NT2/D1 (cell line): Measurements from ENCODE around the gene TEX14.

Experiments used
- DNase-seq: peaks from one replicate; pipeline ENCODE4 v3.0.0-alpha.2; 2011; ENCODE audit warnings: low read depth, low spot score
- H3K27me3 ChIP-seq: 2 replicates; pipeline ENCODE4 v1.6.0; 2011; ENCODE audit warnings: mild to moderate bottlenecking; ENCODE audit not compliant: insufficient read length, insufficient read depth
- H3K36me3 ChIP-seq: 2 replicates; pipeline ENCODE4 v1.6.1; 2011; ENCODE audit warnings: mild to moderate bottlenecking, low read length, mixed read lengths; ENCODE audit not compliant: insufficient read depth, insufficient read length
- H3K4me1 ChIP-seq: 2 replicates; pipeline ENCODE4 v1.5.1; 2011; ENCODE audit not compliant: insufficient read depth, insufficient read length
- H3K4me3 ChIP-seq: 2 replicates; pipeline ENCODE4 v1.5.1; 2011; ENCODE audit warnings: low read depth; ENCODE audit not compliant: insufficient read length
- H3K9ac ChIP-seq: 2 replicates; pipeline ENCODE4 v1.6.0; 2011; ENCODE audit warnings: low read depth; ENCODE audit not compliant: insufficient read length
- H3K9me3 ChIP-seq: 2 replicates; pipeline ENCODE4 v1.5.1; 2011; ENCODE audit warnings: mild to moderate bottlenecking, low read length; ENCODE audit not compliant: insufficient read depth
- SUZ12 ChIP-seq: IDR thresholded peaks from 2 replicates; pipeline ENCODE4 v1.6.1; 2011; ENCODE audit not compliant: insufficient read length, insufficient read depth; ENCODE audit errors: extremely low read depth
- YY1 ChIP-seq: IDR thresholded peaks from 2 replicates; pipeline ENCODE4 v1.6.1; 2011; ENCODE audit not compliant: insufficient read length, insufficient read depth
- ZNF274 ChIP-seq: IDR thresholded peaks from 2 replicates; pipeline ENCODE4 v1.6.1; 2011; ENCODE audit warnings: mild to moderate bottlenecking, low read depth, low read length

The TEX14 gene

GRCh38 chr17:58534331-58534730, 157.5 kb downstream of the TEX14 start:
- H3K4me3 ChIP-seq: no peak overlapping the region
- no peak overlapping the region for H3K9ac ChIP-seq
- H3K4me1 ChIP-seq: peaks cover 13% of the 10 kb centered on the region
- H3K9me3 ChIP-seq: no peaks in the 10 kb centered on the region
- no peak for DNase-seq
- TF ChIP-seq ZNF274 (no peak), SUZ12 (no peak), YY1 (no peak)
- H3K27me3 ChIP-seq: peaks cover 24% of the 10 kb centered on the region
- H3K36me3 ChIP-seq: no peaks in the 10 kb centered on the region

GRCh38 chr17:58533616-58534188, 158.1 kb downstream of the TEX14 start:
- H3K4me3 ChIP-seq: no peak overlapping the region
- TF ChIP-seq SUZ12 (no peak), YY1 (no peak), ZNF274 (no peak)

GRCh38 chr17:58532555-58532951, 159.3 kb downstream of the TEX14 start:
- H3K9ac ChIP-seq: peak overlapping the region; percentile 58
- H3K27me3 ChIP-seq: peaks cover 24% of the 10 kb centered on the region
- no peak for TF ChIP-seq SUZ12
- no peak for TF ChIP-seq ZNF274
- TF ChIP-seq YY1: no peak
- DNase-seq: no peak
- H3K4me1 ChIP-seq: peaks cover 23% of the 10 kb centered on the region
- peak overlapping the region; percentile 74 for H3K4me3 ChIP-seq
- H3K36me3 ChIP-seq: no peaks in the 10 kb centered on the region
- H3K9me3 ChIP-seq: no peaks in the 10 kb centered on the region

More at GRCh38 chr17:58533616-58534188, 158.1 kb downstream of the TEX14 start:
- H3K36me3 ChIP-seq: no peaks in the 10 kb centered on the region
- no peak for DNase-seq
- peaks cover 24% of the 10 kb centered on the region for H3K27me3 ChIP-seq
- no peak overlapping the region for H3K9ac ChIP-seq
- H3K4me1 ChIP-seq: peaks cover 20% of the 10 kb centered on the region
- no peaks in the 10 kb centered on the region for H3K9me3 ChIP-seq

GRCh38 chr17:58531661-58532554, 159.9 kb downstream of the TEX14 start:
- H3K27me3 ChIP-seq: peaks cover 24% of the 10 kb centered on the region
- H3K4me1 ChIP-seq: peaks cover 20% of the 10 kb centered on the region
- peak overlapping the region; percentile 79 for H3K9ac ChIP-seq
- H3K4me3 ChIP-seq: peak overlapping the region; percentile 74
- H3K36me3 ChIP-seq: no peaks in the 10 kb centered on the region
- DNase-seq: no peak
- TF ChIP-seq YY1 (no peak), SUZ12 (no peak), ZNF274 (no peak)
- no peaks in the 10 kb centered on the region for H3K9me3 ChIP-seq

GRCh38 chr17:58531122-58531521, 160.7 kb downstream of the TEX14 start:
- H3K9me3 ChIP-seq: no peaks in the 10 kb centered on the region
- H3K27me3 ChIP-seq: peaks cover 24% of the 10 kb centered on the region
- no peak for TF ChIP-seq ZNF274
- no peak for TF ChIP-seq YY1
- no peak for TF ChIP-seq SUZ12
- H3K4me1 ChIP-seq: peaks cover 25% of the 10 kb centered on the region
- no peak for DNase-seq
- H3K9ac ChIP-seq: peak overlapping the region; percentile 79
- no peaks in the 10 kb centered on the region for H3K36me3 ChIP-seq
- H3K4me3 ChIP-seq: peak overlapping the region; percentile 74

GRCh38 chr17:58530655-58531054, 161.2 kb downstream of the TEX14 start:
- TF ChIP-seq ZNF274 (no peak), SUZ12 (no peak), YY1 (no peak)
- H3K27me3 ChIP-seq: peaks cover 24% of the 10 kb centered on the region
- H3K4me1 ChIP-seq: peaks cover 27% of the 10 kb centered on the region
- no peaks in the 10 kb centered on the region for H3K36me3 ChIP-seq
- H3K4me3 ChIP-seq: no peak overlapping the region
- no peak overlapping the region for H3K9ac ChIP-seq
- no peaks in the 10 kb centered on the region for H3K9me3 ChIP-seq
- no peak for DNase-seq

- TF ChIP-seq SUZ12 (no peak), YY1 (no peak), ZNF274 (no peak)
- H3K27me3 ChIP-seq: peaks cover 24% of the 10 kb centered on the region
These were observed 162.6 kb downstream of the TEX14 start for GRCh38 chr17:58529275-58529674.

More at GRCh38 chr17:58529275-58529674, 162.6 kb downstream of the TEX14 start:
- no peak overlapping the region for H3K9ac ChIP-seq
- H3K36me3 ChIP-seq: no peaks in the 10 kb centered on the region
- H3K4me1 ChIP-seq: peaks cover 31% of the 10 kb centered on the region
- no peak overlapping the region for H3K4me3 ChIP-seq
- no peaks in the 10 kb centered on the region for H3K9me3 ChIP-seq
- DNase-seq: no peak
